HUDEP-2 (cell line): ENCODE results near the gene COBL.

ENCODE experiments used
- DNase-seq, 76 experiments: peaks; one replicate each; lab custom pipeline; 2025; ENCODE audit not compliant: unreplicated experiment in 76 of 76; lab: John Stamatoyannopoulos, UW

COBL gene

DNA sequence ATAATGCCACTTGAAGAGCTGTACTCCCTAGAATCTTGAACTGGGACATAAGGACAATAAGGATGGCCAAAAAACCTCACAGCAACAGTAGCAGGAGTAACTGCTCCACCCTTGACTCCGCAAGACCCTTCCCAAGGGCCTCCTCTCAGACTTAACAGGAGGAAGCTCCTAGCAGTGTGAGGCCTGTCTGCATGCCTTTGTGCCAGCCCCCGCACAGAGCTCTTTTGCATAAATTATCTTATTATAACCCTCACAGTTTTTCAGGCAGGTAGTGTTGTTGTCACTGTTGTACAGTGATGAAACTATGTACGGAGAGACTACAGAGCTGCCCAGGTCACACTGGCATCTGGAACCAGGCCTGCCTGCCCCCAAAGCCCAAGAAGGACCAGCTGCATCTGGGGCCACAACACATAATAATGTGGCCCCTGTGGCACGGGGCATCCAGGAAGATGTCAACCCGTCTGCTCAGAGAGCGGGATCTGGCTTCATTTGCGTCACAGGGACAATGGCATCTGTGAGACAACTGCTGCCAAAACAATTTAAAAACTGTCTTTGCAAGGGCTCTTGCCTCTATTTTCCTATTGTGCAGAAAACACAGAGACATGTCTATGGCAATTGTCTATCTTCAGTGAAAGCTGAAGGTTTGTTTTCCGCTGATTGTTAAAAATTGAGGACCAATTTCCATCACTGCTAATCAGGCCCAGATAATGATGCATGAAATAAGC lies 284.7 kb downstream of the COBL start:
- no peak for DNase-seq

DNA sequence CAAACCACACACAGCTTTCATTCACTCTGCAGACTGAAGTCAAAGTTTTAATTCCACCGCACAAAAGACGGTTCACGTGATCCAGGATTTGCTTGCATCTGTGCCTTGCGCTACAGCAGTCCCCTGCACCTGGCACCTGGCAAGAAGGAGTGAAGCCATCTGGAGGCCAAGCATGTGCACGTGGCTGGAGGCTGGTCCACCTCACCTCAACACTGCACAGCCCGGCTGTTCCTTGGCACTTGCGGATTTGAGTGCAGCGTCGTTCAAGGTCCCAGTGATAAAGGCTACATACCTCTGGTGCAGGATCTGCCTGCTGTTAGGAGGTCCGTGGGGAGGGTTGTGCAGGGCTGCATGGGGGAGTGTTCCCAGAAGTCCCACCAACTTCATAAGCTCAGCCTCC lies 285.4 kb downstream of the COBL start:
- DNase-seq: no peak

DNA sequence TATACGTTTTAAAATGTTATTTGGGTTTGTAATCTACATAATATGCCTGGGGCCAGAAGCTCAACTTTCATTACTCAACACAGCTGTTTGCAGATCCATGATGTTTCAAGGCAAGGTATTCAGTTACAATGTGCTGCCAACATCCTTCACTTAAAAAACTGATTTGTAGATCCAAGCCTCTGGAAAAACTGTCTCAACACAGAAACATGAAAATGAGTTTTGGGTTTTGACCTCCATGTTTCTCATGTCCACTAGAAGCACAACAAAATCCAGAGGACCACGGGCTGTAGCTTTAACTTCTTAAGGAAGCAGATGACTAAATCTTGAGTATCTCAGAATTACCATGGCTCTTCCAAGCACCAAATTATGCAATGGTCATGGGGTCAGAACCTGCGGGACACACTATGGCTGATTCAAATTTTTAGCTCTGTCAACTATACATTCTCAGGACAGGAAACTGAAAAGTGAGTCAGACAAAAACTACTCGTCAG lies 286.9 kb downstream of the COBL start:
- no peak for DNase-seq

DNA sequence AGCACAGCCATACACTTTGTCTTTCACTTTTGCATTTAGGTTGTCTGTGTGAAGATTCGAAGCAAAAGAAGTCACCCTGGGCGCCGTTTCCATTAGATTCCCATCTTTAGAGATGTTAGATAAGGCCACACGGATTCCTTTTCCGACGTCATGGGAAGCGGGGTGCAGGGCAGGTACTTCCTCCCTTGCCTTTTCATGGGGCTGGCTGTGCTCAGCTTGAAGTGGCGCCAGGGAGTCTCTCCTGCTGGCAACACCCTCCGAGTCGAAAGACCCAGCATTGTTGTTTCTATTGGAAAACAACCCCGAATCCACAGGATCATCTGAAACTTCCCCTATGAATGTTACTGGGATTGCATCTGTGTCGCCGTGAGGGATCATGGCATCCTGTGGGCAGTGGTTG lies 287.5 kb downstream of the COBL start:
- DNase-seq: no peak

DNA sequence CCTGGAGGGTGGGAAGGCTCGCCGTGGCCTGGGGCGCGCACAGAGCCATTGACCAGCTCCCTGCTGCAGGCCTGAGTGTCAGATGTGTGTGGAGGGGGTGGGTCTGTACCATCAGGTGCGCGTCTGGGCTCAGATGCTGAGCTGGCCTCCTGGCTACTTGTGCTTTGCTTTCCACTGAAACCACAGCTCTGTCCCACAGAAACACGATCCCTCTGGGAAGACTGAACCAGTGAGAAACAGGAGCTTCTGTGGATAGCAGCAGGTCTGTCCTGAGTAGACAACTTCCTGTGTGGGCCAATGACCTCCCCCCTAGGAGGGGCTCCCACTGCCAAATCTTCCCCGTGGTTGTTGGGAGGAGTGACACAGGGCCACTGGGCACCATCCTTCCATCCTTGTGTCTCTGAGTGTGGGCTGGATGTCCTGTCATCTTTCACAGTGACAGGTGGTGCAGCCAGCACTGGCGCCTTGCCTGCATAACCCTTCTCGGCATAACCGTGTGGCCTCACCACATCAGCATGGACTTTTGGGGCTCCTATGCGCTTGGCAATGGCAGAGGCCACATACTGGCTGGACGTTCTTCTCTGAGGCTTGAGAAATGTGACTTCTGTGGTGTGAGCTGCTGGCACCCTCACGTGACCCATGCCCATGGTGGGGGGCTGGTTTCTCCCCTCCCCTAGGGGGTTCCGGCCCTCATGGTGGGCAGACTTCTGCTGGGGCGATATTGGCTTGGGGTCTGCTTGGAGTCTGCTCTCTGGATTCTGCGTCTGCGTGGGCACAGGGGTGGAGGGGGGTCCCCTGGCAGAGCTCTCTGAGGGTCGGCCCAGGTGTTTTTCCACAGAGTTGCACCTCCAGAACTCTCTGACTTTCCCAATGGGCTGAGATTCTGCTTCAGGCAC lies 288.4 kb downstream of the COBL start:
- no peak for DNase-seq

DNA sequence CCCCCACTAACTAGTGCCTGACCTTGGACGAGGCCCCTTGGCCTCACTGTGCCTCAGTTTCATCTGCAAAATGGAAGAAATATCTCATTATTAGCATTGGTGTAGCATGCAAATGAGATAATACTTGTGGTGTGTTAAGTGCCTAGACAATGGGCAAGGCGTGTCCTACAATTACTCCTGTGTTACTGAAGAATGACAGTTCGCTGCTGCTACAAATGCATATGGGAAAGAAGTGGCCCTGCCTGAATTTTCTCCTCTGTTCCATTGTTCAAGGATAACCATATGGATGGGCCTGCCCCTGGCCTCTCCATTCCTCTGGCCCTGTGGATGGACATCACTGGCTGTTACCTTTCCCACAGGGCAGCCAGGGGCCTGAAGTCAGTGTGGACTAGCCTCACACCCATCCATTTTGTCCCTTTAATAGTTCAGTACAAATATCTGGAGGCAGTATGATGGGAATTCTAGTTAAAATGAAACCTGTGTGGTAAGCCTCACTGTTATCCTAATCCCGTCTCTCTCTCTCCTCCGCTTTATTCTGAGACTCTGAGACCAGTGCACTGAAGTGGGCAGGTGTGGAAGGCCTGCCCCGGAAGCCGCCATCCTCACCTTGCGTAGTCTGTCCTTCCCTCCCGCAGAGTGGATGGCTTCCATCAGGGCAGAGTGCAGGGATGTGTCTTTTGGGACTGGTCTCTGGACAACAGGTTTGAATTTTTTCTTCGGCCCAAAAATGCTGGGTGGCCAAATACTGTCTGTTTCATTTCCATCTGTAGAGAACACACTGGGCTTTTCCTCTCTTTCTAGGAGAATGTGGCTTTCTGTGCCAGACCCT lies 289.3 kb downstream of the COBL start:
- no peak for DNase-seq

DNA sequence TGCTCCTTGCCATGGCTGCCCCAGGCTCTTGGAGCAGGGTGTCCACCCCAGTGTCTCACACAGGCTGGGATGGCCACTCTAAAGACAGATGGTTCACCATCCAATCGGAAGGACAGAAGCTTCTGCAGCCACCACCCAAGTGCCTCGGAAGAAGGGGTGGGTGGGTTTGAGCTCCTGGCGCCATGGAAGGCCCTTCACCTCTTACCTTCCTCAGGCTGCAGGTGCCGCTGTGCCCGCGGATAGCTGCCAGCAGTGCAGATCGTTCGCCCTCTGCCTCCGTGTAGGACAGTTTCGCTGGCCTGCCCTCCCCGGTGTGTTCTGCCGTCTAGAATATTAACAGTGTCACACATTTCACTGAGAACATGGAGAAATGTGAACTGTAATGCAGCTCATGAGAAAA lies 290.3 kb downstream of the COBL start:
- DNase-seq: no peak

DNA sequence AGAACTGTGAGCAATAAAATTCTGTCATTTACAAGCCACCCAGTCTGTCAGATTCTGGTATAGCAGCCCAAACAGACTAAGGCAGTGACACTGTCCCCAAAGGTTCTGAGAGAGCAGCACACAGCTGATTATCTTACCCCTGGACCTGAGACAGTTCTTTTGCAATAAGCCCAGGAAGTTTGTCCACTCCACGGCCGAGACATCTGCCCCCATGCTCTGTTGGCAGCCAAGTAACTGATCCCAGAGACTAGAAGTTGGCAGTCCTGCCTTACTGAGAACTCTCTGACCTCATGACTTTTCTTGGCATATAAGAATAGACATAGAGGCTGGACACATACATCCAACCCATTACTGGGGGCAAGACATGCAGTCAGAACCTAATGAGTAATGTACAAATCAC lies 290.9 kb downstream of the COBL start:
- DNase-seq: no peak

DNA sequence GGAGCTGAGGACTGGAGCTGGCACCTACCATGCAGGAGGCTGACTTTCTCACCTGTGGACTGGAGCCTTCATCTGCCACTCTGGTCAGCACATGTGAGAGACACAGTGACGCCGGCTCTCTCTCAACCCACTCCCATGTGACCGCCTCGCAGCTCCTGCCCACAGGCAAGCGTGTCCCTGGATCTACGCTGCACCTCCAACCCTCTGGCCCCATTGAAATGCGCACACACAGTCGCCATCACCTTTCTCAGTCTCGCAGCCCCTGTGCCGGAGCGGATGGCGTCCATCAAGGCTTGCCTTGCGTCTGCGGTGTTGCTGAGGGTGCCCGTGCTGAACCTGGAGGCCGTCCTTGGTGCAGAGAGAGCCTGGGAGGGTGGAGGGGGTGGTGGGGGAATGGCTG lies 291.7 kb downstream of the COBL start:
- no peak for DNase-seq

DNA sequence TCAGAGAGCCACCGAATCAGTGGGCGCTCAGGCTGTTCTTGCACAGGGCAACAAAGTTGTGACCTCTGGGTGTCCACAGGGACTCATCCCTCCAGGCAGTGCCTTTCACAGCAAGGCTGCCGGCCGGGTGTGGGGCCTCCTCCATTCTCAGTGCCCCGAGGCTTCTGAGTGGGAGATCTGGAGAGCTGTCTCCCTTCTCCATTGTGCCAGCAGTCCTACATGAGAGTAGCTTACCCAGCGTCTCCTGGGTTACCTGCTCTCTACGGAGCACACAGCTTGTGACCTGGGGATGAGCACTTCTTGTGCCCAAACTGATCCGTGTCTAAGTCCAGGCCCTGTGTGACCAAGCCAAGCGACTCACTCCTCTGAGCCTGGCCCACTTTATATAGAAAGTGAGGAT lies 293.1 kb downstream of the COBL start:
- no peak for DNase-seq

DNA sequence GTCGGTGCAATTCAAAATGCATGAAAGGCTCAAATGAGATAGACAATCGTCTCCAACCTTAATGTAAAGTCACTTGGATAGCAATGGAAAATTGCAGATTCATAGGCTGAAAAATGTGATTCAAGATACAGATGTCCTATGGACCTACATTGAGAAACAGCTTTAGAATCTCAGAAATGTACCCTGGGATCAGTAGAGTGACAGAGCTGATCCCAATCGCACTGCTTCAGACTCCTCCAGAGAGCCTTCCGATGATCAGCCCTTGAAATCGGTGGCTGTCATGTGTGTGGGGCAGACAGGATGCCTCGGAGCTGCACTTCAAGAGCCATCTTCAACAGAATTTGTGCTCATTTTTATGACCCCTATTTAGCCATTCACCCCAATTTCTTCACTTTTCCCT lies 293.8 kb downstream of the COBL start:
- no peak for DNase-seq

DNA sequence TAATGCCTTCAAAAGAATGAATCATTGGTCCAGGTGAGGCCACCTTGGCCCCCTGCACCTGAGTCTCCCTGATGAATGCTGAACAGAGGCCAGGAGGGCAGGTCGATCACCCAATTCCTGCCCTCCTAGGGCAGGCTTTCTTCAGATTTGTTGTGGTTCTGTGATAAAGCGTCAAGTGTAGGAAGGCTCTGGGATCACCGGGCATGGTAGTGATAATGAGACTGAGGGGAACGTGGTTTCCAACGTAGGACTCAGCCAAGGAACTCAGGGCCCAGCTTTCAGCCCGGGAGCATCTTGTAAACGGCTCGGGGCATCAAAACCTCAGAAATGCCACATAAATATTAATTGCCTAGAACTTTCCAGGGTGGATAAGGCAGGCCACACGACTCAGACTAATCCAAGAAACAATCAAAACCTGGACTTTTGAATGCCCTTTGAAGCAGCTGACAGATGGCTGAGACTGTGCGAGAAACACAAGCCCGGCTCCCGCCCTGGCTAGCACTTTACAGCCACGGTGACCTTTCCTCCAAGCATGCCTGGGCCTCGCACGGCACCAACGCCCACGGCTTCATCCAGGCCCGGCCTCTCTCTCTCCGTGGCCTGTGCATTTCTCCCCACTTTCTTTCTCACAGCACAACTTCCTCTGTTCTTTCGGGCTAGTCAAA lies 294.6 kb downstream of the COBL start:
- no peak for DNase-seq

DNA sequence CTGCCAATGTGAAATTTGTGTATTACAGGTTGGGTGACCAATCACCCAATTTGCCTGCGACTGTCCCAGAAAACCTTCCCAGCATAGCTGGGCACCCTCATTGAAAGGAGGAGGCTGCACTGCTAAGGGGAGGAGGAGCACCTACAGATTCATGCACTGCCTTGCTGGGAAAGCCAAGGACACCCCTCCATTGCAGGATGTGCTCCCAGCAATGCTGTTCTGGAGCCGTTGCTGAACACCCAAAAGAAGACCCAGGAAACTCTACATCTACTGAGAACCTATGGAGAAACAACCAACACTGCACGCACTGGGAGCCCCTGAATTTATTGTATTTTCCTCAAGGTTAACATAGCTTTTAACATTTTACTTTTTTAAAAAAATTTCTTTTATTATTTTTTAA lies 295.7 kb downstream of the COBL start:
- no peak for DNase-seq

DNA sequence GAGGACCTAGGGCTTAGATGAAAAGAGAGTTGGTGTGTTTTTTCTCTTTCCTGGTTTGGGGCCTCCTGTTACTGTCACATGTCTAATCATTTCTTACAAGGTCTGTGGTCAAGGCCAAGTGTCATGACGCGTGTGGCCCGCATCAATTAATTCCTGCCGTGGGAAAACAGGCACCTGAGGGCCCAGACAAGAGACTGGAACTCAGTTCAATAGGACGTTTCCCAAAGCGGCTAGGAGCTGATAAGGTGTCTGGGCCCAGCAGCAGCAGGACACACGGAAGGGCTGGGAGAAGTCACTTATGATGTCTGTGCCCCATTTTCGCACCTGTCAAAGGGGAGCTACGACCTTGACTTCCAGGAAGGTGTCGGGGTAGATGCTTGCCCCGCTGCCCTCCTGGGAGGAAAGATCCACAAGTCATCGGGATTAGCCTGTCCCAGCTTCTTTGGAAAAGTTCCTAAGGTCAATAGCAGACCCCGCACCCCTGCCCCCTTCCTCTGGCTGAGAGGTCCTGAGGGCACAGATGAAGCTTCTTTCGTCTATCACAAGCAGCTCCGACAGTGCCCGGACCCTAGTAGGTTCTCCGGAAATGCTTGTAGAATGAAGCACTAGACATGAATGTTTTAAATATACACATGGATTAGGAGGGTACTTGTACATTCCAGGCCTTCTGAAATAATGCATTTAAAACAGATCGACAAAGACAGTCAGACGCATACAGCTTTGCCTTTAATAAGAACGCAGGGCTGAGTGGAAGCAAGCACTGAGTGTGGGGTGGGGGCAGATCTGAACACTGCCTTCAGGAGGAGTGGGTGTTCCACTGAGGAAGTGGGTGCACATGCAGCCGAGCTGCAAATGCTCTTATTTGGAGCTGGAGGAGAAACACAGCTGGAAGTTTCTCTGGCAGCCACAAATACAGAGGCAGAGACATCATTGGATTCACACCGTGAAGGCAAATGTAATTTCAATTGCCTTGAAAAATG lies 296.4 kb downstream of the COBL start:
- no peak for DNase-seq

DNA sequence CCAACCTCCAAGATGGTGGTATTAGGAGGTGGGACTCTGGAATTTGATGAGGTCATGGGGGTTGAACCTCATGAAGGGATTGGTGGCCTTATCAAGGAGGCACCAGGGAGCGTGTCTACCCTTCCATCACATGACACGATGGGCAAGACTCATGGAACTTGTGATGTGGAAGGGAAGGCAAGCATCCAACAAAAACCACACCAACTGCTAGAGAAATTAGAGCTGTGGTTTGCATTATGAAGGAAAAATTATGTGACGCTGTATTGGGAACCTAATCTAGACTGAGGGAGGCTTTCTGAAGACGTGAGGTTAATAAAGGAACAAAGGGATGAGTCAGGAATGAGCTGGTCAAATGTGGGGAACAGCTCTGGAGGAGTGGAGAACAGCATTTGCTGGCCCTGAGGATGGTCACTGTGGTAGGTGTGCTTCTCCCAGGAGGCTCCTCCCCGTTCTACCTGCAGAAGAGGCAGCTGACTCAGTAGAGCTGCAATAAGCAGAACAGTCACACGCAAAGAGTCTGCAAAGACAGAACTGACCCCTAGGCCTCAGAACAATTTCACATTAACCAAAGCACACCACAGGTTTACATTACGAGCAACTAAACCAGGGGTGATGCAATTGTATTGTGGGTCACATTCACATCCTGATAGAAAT lies 297.3 kb downstream of the COBL start:
- peak in 1 of 76 experiments; percentile 4 for DNase-seq

DNA sequence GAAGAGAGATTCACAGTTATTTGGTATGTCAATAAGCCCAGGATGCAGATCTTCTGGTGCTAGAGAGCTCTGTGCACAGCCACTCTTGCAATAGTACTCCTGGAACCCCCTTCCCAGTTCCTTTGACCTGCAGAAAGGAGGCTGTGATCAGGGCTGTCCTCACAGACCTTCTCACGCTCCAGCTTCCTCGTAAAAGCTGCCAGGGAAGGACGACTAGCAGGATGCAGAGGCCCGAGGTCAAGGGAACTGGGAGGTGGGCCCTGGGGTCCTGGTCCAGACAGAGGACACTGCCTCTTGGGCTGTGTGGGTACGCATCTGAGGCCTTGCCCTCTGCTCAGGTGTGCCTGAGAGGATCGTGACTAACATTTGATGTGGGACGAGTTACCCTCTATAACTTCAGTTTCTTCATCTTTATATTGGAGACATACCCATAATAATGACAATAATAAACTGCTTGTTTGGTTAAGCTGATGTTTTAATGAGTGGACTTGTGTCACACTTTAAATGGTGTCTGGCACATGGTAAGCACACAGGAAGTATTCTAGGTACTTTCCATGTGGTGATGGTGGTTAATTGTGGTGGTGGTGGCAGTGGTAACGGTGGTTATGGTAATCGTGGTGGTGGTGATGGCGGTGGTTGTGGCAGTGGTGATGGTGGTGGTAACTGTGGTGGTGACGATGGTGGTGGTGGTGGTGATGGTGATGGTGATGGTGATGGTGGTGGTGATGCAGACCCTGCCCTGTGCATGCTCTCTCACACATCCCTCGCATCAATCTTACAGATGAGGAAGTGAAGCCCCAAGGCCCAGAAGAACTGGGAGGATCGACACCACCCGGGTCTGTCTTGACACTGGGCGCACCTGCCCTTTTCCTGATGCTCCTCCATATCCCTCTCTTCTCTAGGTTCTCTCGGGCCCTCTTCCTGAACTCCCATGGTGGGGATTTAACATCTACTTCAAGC lies 298.8 kb downstream of the COBL start:
- no peak for DNase-seq

DNA sequence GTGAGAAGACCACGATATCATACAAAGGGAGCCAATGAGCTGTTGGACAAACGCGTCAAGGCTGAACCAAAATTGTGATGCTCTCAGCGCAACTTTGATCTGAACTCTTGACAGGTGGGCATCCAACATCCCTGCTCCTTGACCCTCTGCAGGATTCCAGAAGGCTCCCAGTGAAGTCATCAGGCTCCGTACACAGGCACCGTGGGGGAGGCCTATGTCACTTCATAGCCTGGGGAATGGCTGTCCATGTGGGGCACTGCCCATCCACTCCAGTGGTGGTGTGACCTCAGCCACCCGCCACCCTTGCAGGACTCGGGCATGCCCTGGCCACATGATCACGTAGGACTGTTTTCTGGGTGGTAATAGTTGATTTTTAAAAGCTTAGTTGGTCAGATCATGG lies 300.1 kb downstream of the COBL start:
- DNase-seq: no peak

DNA sequence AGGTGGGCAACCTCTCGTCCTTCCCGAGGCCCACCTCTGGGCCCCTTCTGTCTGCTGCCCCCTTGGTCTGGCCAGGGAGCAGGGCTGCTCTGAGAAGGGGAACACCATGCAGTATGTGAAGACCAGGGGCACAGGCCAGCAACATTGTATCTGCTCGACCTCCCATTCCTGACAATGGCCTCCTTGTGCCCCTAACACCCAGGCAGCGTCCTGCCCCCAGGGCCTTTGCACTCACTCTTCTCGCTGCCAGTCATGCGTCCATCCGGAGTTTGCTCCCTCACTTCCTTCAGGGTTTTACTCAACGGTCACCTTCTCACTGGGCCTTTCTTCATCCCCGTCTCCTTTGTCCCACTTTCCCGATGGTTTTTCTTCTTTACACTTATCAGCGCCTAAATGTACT lies 301.0 kb downstream of the COBL start:
- no peak for DNase-seq
